ENCODE data around the gene TBC1D4. TPM values are rescaled to one million over a fixed set of nuclear protein-coding genes. Genes with fewer than 3 reads are reported as not detected.

TBC1D4 gene
- total and polyA plus RNA-seq, 10 of the 15 experiments (the other 5 are each of a cell fraction or from before 2014, with no cell fraction given) = 11.0 to 38.6 (median 25.5) TPM

DNA sequence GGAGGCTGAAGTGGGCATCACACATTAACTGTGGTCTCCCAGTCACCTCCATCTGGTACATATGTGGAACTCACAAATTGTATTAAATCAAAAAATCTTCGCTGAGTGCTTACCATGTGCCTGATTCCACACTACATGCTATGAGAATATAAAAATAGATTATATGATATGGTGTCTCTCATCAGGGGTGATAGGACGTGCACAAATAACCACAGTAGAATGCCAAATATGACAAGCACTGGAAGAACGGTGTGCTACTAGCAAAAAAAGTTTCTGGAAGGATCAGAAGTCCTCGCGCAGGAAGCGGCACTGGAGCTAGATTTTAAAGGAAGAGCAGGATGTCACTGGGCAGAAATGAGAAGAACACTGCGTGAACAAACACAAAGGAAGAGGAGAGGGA lies 62.3 kb downstream of the TBC1D4 start (continued):
- TF ChIP-seq, protein P1, sequence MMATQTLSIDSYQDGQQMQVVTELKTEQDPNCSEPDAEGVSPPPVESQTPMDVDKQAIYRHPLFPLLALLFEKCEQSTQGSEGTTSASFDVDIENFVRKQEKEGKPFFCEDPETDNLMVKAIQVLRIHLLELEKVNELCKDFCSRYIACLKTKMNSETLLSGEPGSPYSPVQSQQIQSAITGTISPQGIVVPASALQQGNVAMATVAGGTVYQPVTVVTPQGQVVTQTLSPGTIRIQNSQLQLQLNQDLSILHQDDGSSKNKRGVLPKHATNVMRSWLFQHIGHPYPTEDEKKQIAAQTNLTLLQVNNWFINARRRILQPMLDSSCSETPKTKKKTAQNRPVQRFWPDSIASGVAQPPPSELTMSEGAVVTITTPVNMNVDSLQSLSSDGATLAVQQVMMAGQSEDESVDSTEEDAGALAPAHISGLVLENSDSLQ (IDR thresholded peaks at IDR 0.05) = no peak
- TF ChIP-seq, protein P2, sequence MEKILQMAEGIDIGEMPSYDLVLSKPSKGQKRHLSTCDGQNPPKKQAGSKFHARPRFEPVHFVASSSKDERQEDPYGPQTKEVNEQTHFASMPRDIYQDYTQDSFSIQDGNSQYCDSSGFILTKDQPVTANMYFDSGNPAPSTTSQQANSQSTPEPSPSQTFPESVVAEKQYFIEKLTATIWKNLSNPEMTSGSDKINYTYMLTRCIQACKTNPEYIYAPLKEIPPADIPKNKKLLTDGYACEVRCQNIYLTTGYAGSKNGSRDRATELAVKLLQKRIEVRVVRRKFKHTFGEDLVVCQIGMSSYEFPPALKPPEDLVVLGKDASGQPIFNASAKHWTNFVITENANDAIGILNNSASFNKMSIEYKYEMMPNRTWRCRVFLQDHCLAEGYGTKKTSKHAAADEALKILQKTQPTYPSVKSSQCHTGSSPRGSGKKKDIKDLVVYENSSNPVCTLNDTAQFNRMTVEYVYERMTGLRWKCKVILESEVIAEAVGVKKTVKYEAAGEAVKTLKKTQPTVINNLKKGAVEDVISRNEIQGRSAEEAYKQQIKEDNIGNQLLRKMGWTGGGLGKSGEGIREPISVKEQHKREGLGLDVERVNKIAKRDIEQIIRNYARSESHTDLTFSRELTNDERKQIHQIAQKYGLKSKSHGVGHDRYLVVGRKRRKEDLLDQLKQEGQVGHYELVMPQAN (conservative IDR thresholded peaks at IDR 0.05) = no peak
- no peak for TF ChIP-seq BACH1 (IDR thresholded peaks at IDR 0.05; ENCODE audit: borderline replicate concordance)
- TF ChIP-seq CREB1 (IDR thresholded peaks at IDR 0.05; ENCODE audit: low read depth) = no peak
- no peak for TF ChIP-seq NFIC (IDR thresholded peaks at IDR 0.05; ENCODE audit: low read depth, low read length)
- TF ChIP-seq CBFB (IDR thresholded peaks at IDR 0.05; ENCODE audit: low read depth) = no peak
- TF ChIP-seq, protein P3, sequence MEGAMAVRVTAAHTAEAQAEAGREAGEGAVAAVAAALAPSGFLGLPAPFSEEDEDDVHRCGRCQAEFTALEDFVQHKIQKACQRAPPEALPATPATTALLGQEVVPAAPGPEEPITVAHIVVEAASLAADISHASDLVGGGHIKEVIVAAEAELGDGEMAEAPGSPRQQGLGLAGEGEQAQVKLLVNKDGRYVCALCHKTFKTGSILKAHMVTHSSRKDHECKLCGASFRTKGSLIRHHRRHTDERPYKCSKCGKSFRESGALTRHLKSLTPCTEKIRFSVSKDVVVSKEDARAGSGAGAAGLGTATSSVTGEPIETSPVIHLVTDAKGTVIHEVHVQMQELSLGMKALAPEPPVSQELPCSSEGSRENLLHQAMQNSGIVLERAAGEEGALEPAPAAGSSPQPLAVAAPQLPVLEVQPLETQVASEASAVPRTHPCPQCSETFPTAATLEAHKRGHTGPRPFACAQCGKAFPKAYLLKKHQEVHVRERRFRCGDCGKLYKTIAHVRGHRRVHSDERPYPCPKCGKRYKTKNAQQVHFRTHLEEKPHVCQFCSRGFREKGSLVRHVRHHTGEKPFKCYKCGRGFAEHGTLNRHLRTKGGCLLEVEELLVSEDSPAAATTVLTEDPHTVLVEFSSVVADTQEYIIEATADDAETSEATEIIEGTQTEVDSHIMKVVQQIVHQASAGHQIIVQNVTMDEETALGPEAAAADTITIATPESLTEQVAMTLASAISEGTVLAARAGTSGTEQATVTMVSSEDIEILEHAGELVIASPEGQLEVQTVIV (IDR thresholded peaks at IDR 0.05; ENCODE audit: borderline replicate concordance, partially characterized antibody) = no peak
- no peak for TF ChIP-seq ZNF274 (IDR thresholded peaks at IDR 0.05; ENCODE audit: insufficient read depth, insufficient read length)
- TF ChIP-seq, protein P4, sequence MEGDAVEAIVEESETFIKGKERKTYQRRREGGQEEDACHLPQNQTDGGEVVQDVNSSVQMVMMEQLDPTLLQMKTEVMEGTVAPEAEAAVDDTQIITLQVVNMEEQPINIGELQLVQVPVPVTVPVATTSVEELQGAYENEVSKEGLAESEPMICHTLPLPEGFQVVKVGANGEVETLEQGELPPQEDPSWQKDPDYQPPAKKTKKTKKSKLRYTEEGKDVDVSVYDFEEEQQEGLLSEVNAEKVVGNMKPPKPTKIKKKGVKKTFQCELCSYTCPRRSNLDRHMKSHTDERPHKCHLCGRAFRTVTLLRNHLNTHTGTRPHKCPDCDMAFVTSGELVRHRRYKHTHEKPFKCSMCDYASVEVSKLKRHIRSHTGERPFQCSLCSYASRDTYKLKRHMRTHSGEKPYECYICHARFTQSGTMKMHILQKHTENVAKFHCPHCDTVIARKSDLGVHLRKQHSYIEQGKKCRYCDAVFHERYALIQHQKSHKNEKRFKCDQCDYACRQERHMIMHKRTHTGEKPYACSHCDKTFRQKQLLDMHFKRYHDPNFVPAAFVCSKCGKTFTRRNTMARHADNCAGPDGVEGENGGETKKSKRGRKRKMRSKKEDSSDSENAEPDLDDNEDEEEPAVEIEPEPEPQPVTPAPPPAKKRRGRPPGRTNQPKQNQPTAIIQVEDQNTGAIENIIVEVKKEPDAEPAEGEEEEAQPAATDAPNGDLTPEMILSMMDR (IDR thresholded peaks at IDR 0.05 in 2 of 3, conservative IDR thresholded peaks at IDR 0.05 in 1 of 3; ENCODE audit: control insufficient read depth in 2 of 3, extremely low read depth in 1 of 3, insufficient read depth in 1 of 3, low read depth in 3 of 3, low read length in 3 of 3) = no peak

Measured in GM12878 (cell line).